ENCODE results near the gene PALD1.
"Not testable (repeated sequence)": the region's sequence is repeated elsewhere in the genome, so short reads cannot be mapped to it uniquely, and the experiment has no call there.

Gene PALD1

GRCh38 chr10:70575874-70576802, 97.6 kb downstream of the PALD1 start:
- peak; percentile 99 for DNase-seq

- peak; percentile 53 for DNase-seq
Measured at GRCh38 chr10:70576803-70577517, 98.4 kb downstream of the PALD1 start.

GRCh38 chr10:70578371-70578947, 99.9 kb downstream of the PALD1 start:
- DNase-seq: peak; percentile 89

GRCh38 chr10:70579234-70580002, 100.9 kb downstream of the PALD1 start:
- peak; percentile 21 for DNase-seq

GRCh38 chr10:70581176-70581575, 102.6 kb downstream of the PALD1 start:
- DNase-seq: not testable (repeated sequence)

GRCh38 chr10:70582793-70583668, 104.5 kb downstream of the PALD1 start:
- DNase-seq: no peak

GRCh38 chr10:70583669-70584037, 105.1 kb downstream of the PALD1 start:
- DNase-seq: no peak

GRCh38 chr10:70584366-70584765, 105.8 kb downstream of the PALD1 start:
- no peak for DNase-seq

GRCh38 chr10:70584909-70585544, 106.5 kb downstream of the PALD1 start:
- DNase-seq: no peak

GRCh38 chr10:70585578-70586169, 107.1 kb downstream of the PALD1 start:
- DNase-seq: no peak

- DNase-seq: no peak
Measured at GRCh38 chr10:70586348-70586930, 107.9 kb downstream of the PALD1 start.

- DNase-seq: no peak
Measured at GRCh38 chr10:70587045-70587658, 108.6 kb downstream of the PALD1 start.

GRCh38 chr10:70588255-70588654, 109.7 kb downstream of the PALD1 start:
- no peak for DNase-seq

GRCh38 chr10:70588859-70589570, 110.4 kb downstream of the PALD1 start:
- no peak for DNase-seq

- DNase-seq: no peak
Measured at GRCh38 chr10:70589762-70590654, 111.4 kb downstream of the PALD1 start.

GRCh38 chr10:70590655-70591416, 112.3 kb downstream of the PALD1 start:
- DNase-seq: no peak

GRCh38 chr10:70592186-70592735, 113.7 kb downstream of the PALD1 start:
- DNase-seq: no peak

All from MV-4-11 (cell line).